ENCODE measurements around the gene FAM180A.

FAM180A gene

GRCh38 chr7:135719688-135720087, 28.9 kb downstream of the FAM180A start:
- no peak overlapping the region for H3K4me3 ChIP-seq (ENCODE audit: low read depth, low read length)
- TF ChIP-seq, protein P1, sequence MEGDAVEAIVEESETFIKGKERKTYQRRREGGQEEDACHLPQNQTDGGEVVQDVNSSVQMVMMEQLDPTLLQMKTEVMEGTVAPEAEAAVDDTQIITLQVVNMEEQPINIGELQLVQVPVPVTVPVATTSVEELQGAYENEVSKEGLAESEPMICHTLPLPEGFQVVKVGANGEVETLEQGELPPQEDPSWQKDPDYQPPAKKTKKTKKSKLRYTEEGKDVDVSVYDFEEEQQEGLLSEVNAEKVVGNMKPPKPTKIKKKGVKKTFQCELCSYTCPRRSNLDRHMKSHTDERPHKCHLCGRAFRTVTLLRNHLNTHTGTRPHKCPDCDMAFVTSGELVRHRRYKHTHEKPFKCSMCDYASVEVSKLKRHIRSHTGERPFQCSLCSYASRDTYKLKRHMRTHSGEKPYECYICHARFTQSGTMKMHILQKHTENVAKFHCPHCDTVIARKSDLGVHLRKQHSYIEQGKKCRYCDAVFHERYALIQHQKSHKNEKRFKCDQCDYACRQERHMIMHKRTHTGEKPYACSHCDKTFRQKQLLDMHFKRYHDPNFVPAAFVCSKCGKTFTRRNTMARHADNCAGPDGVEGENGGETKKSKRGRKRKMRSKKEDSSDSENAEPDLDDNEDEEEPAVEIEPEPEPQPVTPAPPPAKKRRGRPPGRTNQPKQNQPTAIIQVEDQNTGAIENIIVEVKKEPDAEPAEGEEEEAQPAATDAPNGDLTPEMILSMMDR (IDR thresholded peaks at IDR 0.05; ENCODE audit: borderline replicate concordance, insufficient read depth, low read depth, low read length), result no peak

GRCh38 chr7:135718794-135719437, 29.7 kb downstream of the FAM180A start:
- no peak overlapping the region for H3K4me3 ChIP-seq (ENCODE audit: low read depth, low read length)
- TF ChIP-seq, protein P1 (IDR thresholded peaks at IDR 0.05; ENCODE audit: borderline replicate concordance, insufficient read depth, low read depth, low read length), result no peak

GRCh38 chr7:135718219-135718618, 30.4 kb downstream of the FAM180A start:
- TF ChIP-seq, protein P1 (IDR thresholded peaks at IDR 0.05; ENCODE audit: borderline replicate concordance, insufficient read depth, low read depth, low read length), result no peak
- no peak overlapping the region for H3K4me3 ChIP-seq (ENCODE audit: low read depth, low read length)

DNA sequence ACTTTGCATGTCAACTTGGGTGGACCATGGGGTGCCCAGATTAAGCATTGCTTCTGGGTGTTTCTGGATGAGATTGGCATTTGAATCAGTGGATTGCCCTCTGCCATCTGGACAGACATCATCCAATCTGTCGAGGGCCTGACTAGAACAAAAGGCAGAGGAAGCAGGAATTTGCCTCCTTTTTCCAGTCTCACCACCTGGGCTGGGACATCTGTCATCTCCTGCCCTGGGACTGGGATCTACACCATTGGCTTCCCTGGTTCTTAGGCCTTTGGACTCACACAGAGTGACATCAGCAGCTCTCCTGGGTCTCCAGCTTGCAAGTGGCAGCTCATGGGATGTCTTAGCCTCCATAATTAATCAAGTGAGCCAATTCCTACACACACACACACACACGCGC, 30.9 kb downstream of the FAM180A start:
- no peak overlapping the region for H3K4me3 ChIP-seq (ENCODE audit: low read depth, low read length)
- TF ChIP-seq, protein P1 (IDR thresholded peaks at IDR 0.05; ENCODE audit: borderline replicate concordance, insufficient read depth, low read depth, low read length), result no peak

GRCh38 chr7:135716677-135717238, 31.9 kb downstream of the FAM180A start:
- TF ChIP-seq, protein P1 (IDR thresholded peaks at IDR 0.05; ENCODE audit: borderline replicate concordance, insufficient read depth, low read depth, low read length), result no peak

DNA sequence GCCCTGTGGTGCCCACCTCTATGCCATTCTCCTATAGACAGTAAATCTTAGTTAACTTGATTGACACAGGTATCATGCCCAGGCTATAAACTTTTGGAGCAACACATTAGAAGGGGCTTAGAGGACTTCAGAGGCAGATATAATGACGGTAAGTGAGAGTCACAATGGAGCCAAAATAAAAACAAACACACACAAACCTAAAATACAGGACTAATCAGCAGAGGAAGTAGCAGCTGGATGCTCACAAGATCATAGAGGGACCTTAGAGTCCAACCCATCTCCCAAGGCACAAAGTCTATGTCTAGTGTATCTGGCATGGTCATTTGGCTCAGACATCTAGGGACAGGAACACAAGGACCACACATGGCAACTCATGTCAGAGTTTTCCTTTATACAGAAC, 32.9 kb downstream of the FAM180A start:
- TF ChIP-seq, protein P1 (IDR thresholded peaks at IDR 0.05; ENCODE audit: borderline replicate concordance, insufficient read depth, low read depth, low read length), result no peak
- H3K4me3 ChIP-seq (ENCODE audit: low read depth, low read length), result no peak overlapping the region

More at GRCh38 chr7:135716677-135717238, 31.9 kb downstream of the FAM180A start:
- no peak overlapping the region for H3K4me3 ChIP-seq (ENCODE audit: low read depth, low read length)

GRCh38 chr7:135715055-135715522, 33.5 kb downstream of the FAM180A start:
- no peak overlapping the region for H3K4me3 ChIP-seq (ENCODE audit: low read depth, low read length)
- TF ChIP-seq, protein P1 (IDR thresholded peaks at IDR 0.05; ENCODE audit: borderline replicate concordance, insufficient read depth, low read depth, low read length), result no peak

Data from GM12875 (cell line).